Measurements from ENCODE around the gene KDM8. TPM values are rescaled to one million over a fixed set of nuclear protein-coding genes. Genes with fewer than 3 reads are reported as not detected.

The KDM8 gene
- total RNA-seq, 1 experiment from 2014 or later: 5.0 TPM

GRCh38 chr16:27219161-27219560 lies 15.8 kb downstream of the KDM8 start:
- POLR2A ChIA-PET (ENCODE audit: unreplicated experiment): no interaction called here

DNA sequence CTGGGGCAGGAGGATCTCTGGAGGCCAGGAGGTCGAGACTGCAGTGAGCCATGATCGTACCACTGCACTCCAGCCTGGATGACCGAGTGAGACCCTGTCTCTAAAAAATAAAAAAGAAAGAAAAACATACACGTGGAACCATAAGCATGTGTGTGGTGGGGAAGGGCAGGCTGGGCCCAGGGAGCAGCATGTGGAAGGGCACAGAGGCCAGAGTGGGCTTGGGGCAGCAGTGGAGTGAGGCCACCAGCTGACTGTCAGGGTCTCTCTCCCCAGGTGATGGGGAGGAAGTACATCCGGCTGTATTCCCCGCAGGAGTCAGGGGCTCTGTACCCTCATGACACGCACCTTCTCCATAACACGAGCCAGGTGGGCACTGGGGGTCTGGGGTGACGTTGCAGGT lies 16.8 kb downstream of the KDM8 start:
- ChIA-PET CTCF (no interaction called here), POLR2A (ENCODE audit: unreplicated experiment) (no interaction called here)
- H3K4me1 ChIP-seq (ENCODE audit: insufficient read depth, low read length): no peaks in the 10 kb centered on the region
- intact Hi-C loops (cut with micrococcal nuclease): no loop called here
- H3K79me2 ChIP-seq (ENCODE audit: low read length): no peaks in the 10 kb centered on the region
- ATAC-seq (no peak), DNase-seq (no peak)
- no peak overlapping the region for H3K27ac ChIP-seq (ENCODE audit: low read length)
- no peaks in the 10 kb centered on the region for H4K20me1 ChIP-seq (ENCODE audit: low read length)
- no peaks in the 10 kb centered on the region for H3K9me3 ChIP-seq (ENCODE audit: low read length)
- no peaks in the 10 kb centered on the region for H3K36me3 ChIP-seq (ENCODE audit: low read depth, low read length)
- no peak overlapping the region for H3K4me3 ChIP-seq (ENCODE audit: low read length)
- no peak overlapping the region for H2AFZ ChIP-seq (ENCODE audit: low read length)
- BruUV-seq (replicated peaks): no TSS peak
- H3K4me2 ChIP-seq (ENCODE audit: low read length): no peak overlapping the region
- no peak overlapping the region for H3K9ac ChIP-seq (ENCODE audit: low read length)
- no peaks in the 10 kb centered on the region for H3K27me3 ChIP-seq (ENCODE audit: low read length)
- no peaks in the 10 kb centered on the region for H3K9me2 ChIP-seq (replicated peaks; ENCODE audit: low read length)
- H3F3A ChIP-seq (ENCODE audit: low read length, unreplicated experiment): no peaks in the 10 kb centered on the region
- no peak for TF ChIP-seq EZH2 (IDR thresholded peaks at IDR 0.05; ENCODE audit: low read length, unreplicated experiment)
- TF ChIP-seq EZH2phosphoT487 (IDR thresholded peaks at IDR 0.05; ENCODE audit: borderline replicate concordance, low read length): no peak
- TF ChIP-seq, protein P1, sequence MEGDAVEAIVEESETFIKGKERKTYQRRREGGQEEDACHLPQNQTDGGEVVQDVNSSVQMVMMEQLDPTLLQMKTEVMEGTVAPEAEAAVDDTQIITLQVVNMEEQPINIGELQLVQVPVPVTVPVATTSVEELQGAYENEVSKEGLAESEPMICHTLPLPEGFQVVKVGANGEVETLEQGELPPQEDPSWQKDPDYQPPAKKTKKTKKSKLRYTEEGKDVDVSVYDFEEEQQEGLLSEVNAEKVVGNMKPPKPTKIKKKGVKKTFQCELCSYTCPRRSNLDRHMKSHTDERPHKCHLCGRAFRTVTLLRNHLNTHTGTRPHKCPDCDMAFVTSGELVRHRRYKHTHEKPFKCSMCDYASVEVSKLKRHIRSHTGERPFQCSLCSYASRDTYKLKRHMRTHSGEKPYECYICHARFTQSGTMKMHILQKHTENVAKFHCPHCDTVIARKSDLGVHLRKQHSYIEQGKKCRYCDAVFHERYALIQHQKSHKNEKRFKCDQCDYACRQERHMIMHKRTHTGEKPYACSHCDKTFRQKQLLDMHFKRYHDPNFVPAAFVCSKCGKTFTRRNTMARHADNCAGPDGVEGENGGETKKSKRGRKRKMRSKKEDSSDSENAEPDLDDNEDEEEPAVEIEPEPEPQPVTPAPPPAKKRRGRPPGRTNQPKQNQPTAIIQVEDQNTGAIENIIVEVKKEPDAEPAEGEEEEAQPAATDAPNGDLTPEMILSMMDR (conservative IDR thresholded peaks at IDR 0.05; ENCODE audit: low read depth, low read length): no peak

More at GRCh38 chr16:27219161-27219560, 15.8 kb downstream of the KDM8 start:
- no peak for TF ChIP-seq EZH2phosphoT487 (IDR thresholded peaks at IDR 0.05; ENCODE audit: borderline replicate concordance, low read length)
- no peak for TF ChIP-seq EZH2 (IDR thresholded peaks at IDR 0.05; ENCODE audit: low read length, unreplicated experiment)
- TF ChIP-seq, protein P1 (conservative IDR thresholded peaks at IDR 0.05; ENCODE audit: low read depth, low read length): no peak
- H3F3A ChIP-seq (ENCODE audit: low read length, unreplicated experiment): no peaks in the 10 kb centered on the region
- no peaks in the 10 kb centered on the region for H3K27me3 ChIP-seq (ENCODE audit: low read length)
- no peaks in the 10 kb centered on the region for H4K20me1 ChIP-seq (ENCODE audit: low read length)
- no peak overlapping the region for H2AFZ ChIP-seq (ENCODE audit: low read length)
- BruUV-seq (replicated peaks): no TSS peak
- no peaks in the 10 kb centered on the region for H3K9me2 ChIP-seq (replicated peaks; ENCODE audit: low read length)
- intact Hi-C loops (cut with micrococcal nuclease): no loop called here
- no peaks in the 10 kb centered on the region for H3K9me3 ChIP-seq (ENCODE audit: low read length)
- H3K27ac ChIP-seq (ENCODE audit: low read length): no peak overlapping the region
- no peaks in the 10 kb centered on the region for H3K36me3 ChIP-seq (ENCODE audit: low read depth, low read length)
- no peak overlapping the region for H3K4me2 ChIP-seq (ENCODE audit: low read length)
- CTCF ChIA-PET: no interaction called here
- ATAC-seq (no peak), DNase-seq (no peak)
- no peak overlapping the region for H3K9ac ChIP-seq (ENCODE audit: low read length)
- no peak overlapping the region for H3K4me3 ChIP-seq (ENCODE audit: low read length)
- no peaks in the 10 kb centered on the region for H3K79me2 ChIP-seq (ENCODE audit: low read length)
- H3K4me1 ChIP-seq (ENCODE audit: insufficient read depth, low read length): no peaks in the 10 kb centered on the region

DNA sequence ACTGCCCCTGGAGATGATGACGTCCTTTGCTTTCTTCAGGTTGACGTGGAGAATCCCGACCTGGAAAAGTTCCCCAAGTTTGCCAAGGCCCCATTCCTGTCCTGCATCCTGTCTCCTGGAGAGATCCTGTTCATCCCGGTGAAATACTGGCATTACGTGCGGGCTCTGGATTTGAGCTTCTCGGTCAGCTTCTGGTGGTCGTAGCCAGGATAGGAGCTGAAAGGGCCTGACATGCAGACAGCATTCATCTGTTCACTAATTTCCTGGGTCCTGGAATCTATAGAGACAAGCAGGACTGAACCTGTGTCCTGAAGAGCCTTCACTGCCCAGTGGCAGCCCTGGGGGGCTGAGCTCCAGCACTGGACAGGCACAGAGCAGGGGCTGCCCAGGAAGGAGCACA lies 17.2 kb downstream of the KDM8 start:
- BruUV-seq (replicated peaks): no TSS peak
- no peaks in the 10 kb centered on the region for H3F3A ChIP-seq (ENCODE audit: low read length, unreplicated experiment)
- no peak overlapping the region for H2AFZ ChIP-seq (ENCODE audit: low read length)
- CTCF ChIA-PET: no interaction called here
- no peak for TF ChIP-seq EZH2phosphoT487 (IDR thresholded peaks at IDR 0.05; ENCODE audit: borderline replicate concordance, low read length)
- no peak for TF ChIP-seq EZH2 (IDR thresholded peaks at IDR 0.05; ENCODE audit: low read length, unreplicated experiment)
- TF ChIP-seq, protein P1 (conservative IDR thresholded peaks at IDR 0.05; ENCODE audit: low read depth, low read length): no peak
- H3K79me2 ChIP-seq (ENCODE audit: low read length): no peaks in the 10 kb centered on the region
- H3K27me3 ChIP-seq (ENCODE audit: low read length): no peaks in the 10 kb centered on the region
- no peaks in the 10 kb centered on the region for H4K20me1 ChIP-seq (ENCODE audit: low read length)
- intact Hi-C loops (cut with micrococcal nuclease): no loop called here
- H3K9me3 ChIP-seq (ENCODE audit: low read length): no peaks in the 10 kb centered on the region
- H3K9ac ChIP-seq (ENCODE audit: low read length): no peak overlapping the region
- no peak for DNase-seq
- H3K4me1 ChIP-seq (ENCODE audit: insufficient read depth, low read length): no peaks in the 10 kb centered on the region
- H3K9me2 ChIP-seq (replicated peaks; ENCODE audit: low read length): no peaks in the 10 kb centered on the region
- H3K36me3 ChIP-seq (ENCODE audit: low read depth, low read length): no peaks in the 10 kb centered on the region
- no peak for ATAC-seq
- no peak overlapping the region for H3K4me3 ChIP-seq (ENCODE audit: low read length)
- no peak overlapping the region for H3K4me2 ChIP-seq (ENCODE audit: low read length)
- POLR2A ChIA-PET (ENCODE audit: unreplicated experiment): no interaction called here
- no peak overlapping the region for H3K27ac ChIP-seq (ENCODE audit: low read length)
